Activated naive CD4-positive, alpha-beta T cell treated with anti-CD3 and anti-CD28 coated beads, Interleukin-2, amount 50 U/mL, for 24 hours (primary cell): ENCODE measurements around the gene CDK5RAP2.

Source experiments
- H3K27ac Mint-ChIP-seq: one replicate; pipeline ENCODE4 v1.8.0; 2021; ENCODE audit warnings: mild to moderate bottlenecking, mixed read lengths
- H3K27me3 Mint-ChIP-seq: one replicate; pipeline ENCODE4 v1.8.0; 2021; ENCODE audit warnings: mixed read lengths
- H3K36me3 Mint-ChIP-seq: one replicate; pipeline ENCODE4 v1.8.0; 2021; ENCODE audit warnings: mixed read lengths
- H3K4me1 Mint-ChIP-seq: one replicate; pipeline ENCODE4 v1.8.0; 2021; ENCODE audit warnings: mixed read lengths
- H3K4me3 Mint-ChIP-seq: one replicate; pipeline ENCODE4 v1.8.0; 2021; ENCODE audit warnings: mild to moderate bottlenecking, mixed read lengths
- H3K9me3 Mint-ChIP-seq: one replicate; pipeline ENCODE4 v1.8.0; 2021; ENCODE audit warnings: mixed read lengths

Gene CDK5RAP2

GRCh38 chr9:120434532-120434931 is 145.4 kb downstream of the CDK5RAP2 start:
- peaks cover 8% of the 10 kb centered on the region for H3K4me1 Mint-ChIP-seq
- H3K27ac Mint-ChIP-seq = no peak overlapping the region
- no peaks in the 10 kb centered on the region for H3K9me3 Mint-ChIP-seq
- H3K36me3 Mint-ChIP-seq = peaks cover 45% of the 10 kb centered on the region
- H3K27me3 Mint-ChIP-seq = no peaks in the 10 kb centered on the region
- H3K4me3 Mint-ChIP-seq = no peak overlapping the region

GRCh38 chr9:120433701-120434100 is 146.3 kb downstream of the CDK5RAP2 start:
- no peak overlapping the region for H3K27ac Mint-ChIP-seq

GRCh38 chr9:120432600-120432999 is 147.4 kb downstream of the CDK5RAP2 start:
- Mint-ChIP-seq H3K36me3 (peaks cover 39% of the 10 kb centered on the region), H3K4me3 (no peak overlapping the region)

More at GRCh38 chr9:120433701-120434100, 146.3 kb downstream of the CDK5RAP2 start:
- Mint-ChIP-seq H3K4me3 (no peak overlapping the region), H3K36me3 (peaks cover 38% of the 10 kb centered on the region), H3K27me3 (no peaks in the 10 kb centered on the region), H3K9me3 (no peaks in the 10 kb centered on the region), H3K4me1 (peaks cover 8% of the 10 kb centered on the region)

GRCh38 chr9:120431268-120431667 is 148.7 kb downstream of the CDK5RAP2 start:
- Mint-ChIP-seq H3K4me1 (peaks cover 4% of the 10 kb centered on the region), H3K36me3 (peaks cover 40% of the 10 kb centered on the region), H3K9me3 (no peaks in the 10 kb centered on the region), H3K27ac (no peak overlapping the region), H3K27me3 (no peaks in the 10 kb centered on the region), H3K4me3 (no peak overlapping the region)

More at GRCh38 chr9:120432600-120432999, 147.4 kb downstream of the CDK5RAP2 start:
- H3K4me1 Mint-ChIP-seq = peaks cover 4% of the 10 kb centered on the region
- H3K27me3 Mint-ChIP-seq = no peaks in the 10 kb centered on the region
- no peaks in the 10 kb centered on the region for H3K9me3 Mint-ChIP-seq
- no peak overlapping the region for H3K27ac Mint-ChIP-seq

- Mint-ChIP-seq H3K4me1 (peaks cover 14% of the 10 kb centered on the region), H3K36me3 (peaks cover 33% of the 10 kb centered on the region), H3K27ac (no peak overlapping the region)
These were observed 155.7 kb downstream of the CDK5RAP2 start for GRCh38 chr9:120424248-120424647.

GRCh38 chr9:120423812-120424211 is 156.2 kb downstream of the CDK5RAP2 start:
- Mint-ChIP-seq H3K27ac (no peak overlapping the region), H3K27me3 (no peaks in the 10 kb centered on the region), H3K4me1 (peaks cover 14% of the 10 kb centered on the region), H3K4me3 (no peak overlapping the region), H3K9me3 (no peaks in the 10 kb centered on the region), H3K36me3 (peaks cover 33% of the 10 kb centered on the region)

More at GRCh38 chr9:120424248-120424647, 155.7 kb downstream of the CDK5RAP2 start:
- no peaks in the 10 kb centered on the region for H3K27me3 Mint-ChIP-seq
- no peaks in the 10 kb centered on the region for H3K9me3 Mint-ChIP-seq
- H3K4me3 Mint-ChIP-seq = no peak overlapping the region

GRCh38 chr9:120421977-120422376 is 158.0 kb downstream of the CDK5RAP2 start:
- H3K4me1 Mint-ChIP-seq = peaks cover 14% of the 10 kb centered on the region
- no peak overlapping the region for H3K27ac Mint-ChIP-seq
- no peaks in the 10 kb centered on the region for H3K9me3 Mint-ChIP-seq
- H3K36me3 Mint-ChIP-seq = peaks cover 36% of the 10 kb centered on the region
- H3K4me3 Mint-ChIP-seq = no peak overlapping the region
- H3K27me3 Mint-ChIP-seq = no peaks in the 10 kb centered on the region

GRCh38 chr9:120418315-120418714 is 161.7 kb downstream of the CDK5RAP2 start:
- peaks cover 3% of the 10 kb centered on the region for H3K4me1 Mint-ChIP-seq
- no peaks in the 10 kb centered on the region for H3K27me3 Mint-ChIP-seq
- H3K9me3 Mint-ChIP-seq = no peaks in the 10 kb centered on the region
- no peak overlapping the region for H3K27ac Mint-ChIP-seq
- no peak overlapping the region for H3K4me3 Mint-ChIP-seq
- peaks cover 32% of the 10 kb centered on the region for H3K36me3 Mint-ChIP-seq

GRCh38 chr9:120416781-120417427 is 163.1 kb downstream of the CDK5RAP2 start:
- Mint-ChIP-seq H3K36me3 (peaks cover 27% of the 10 kb centered on the region), H3K4me1 (peaks cover 3% of the 10 kb centered on the region)

GRCh38 chr9:120413121-120414048 is 166.6 kb downstream of the CDK5RAP2 start:
- Mint-ChIP-seq H3K36me3 (peaks cover 40% of the 10 kb centered on the region), H3K27me3 (no peaks in the 10 kb centered on the region), H3K27ac (no peak overlapping the region), H3K4me3 (no peak overlapping the region), H3K9me3 (no peaks in the 10 kb centered on the region), H3K4me1 (peaks cover 3% of the 10 kb centered on the region)

More at GRCh38 chr9:120416781-120417427, 163.1 kb downstream of the CDK5RAP2 start:
- no peak overlapping the region for H3K27ac Mint-ChIP-seq
- no peaks in the 10 kb centered on the region for H3K9me3 Mint-ChIP-seq
- no peak overlapping the region for H3K4me3 Mint-ChIP-seq
- H3K27me3 Mint-ChIP-seq = no peaks in the 10 kb centered on the region

GRCh38 chr9:120412425-120412951 is 167.5 kb downstream of the CDK5RAP2 start:
- H3K4me1 Mint-ChIP-seq = peaks cover 3% of the 10 kb centered on the region
- no peak overlapping the region for H3K27ac Mint-ChIP-seq
- H3K9me3 Mint-ChIP-seq = no peaks in the 10 kb centered on the region
- H3K27me3 Mint-ChIP-seq = no peaks in the 10 kb centered on the region
- H3K4me3 Mint-ChIP-seq = no peak overlapping the region
- peaks cover 37% of the 10 kb centered on the region for H3K36me3 Mint-ChIP-seq

- Mint-ChIP-seq H3K27me3 (no peaks in the 10 kb centered on the region), H3K27ac (no peak overlapping the region), H3K36me3 (peaks cover 38% of the 10 kb centered on the region), H3K4me3 (no peak overlapping the region), H3K4me1 (peaks cover 3% of the 10 kb centered on the region), H3K9me3 (no peaks in the 10 kb centered on the region)
These were observed 168.0 kb downstream of the CDK5RAP2 start for GRCh38 chr9:120411862-120412424.

- peaks cover 36% of the 10 kb centered on the region for H3K36me3 Mint-ChIP-seq
- H3K4me1 Mint-ChIP-seq = peaks cover 3% of the 10 kb centered on the region
- no peaks in the 10 kb centered on the region for H3K9me3 Mint-ChIP-seq
- no peaks in the 10 kb centered on the region for H3K27me3 Mint-ChIP-seq
- H3K27ac Mint-ChIP-seq = no peak overlapping the region
- H3K4me3 Mint-ChIP-seq = no peak overlapping the region
These were observed 169.0 kb downstream of the CDK5RAP2 start for GRCh38 chr9:120410925-120411501.

GRCh38 chr9:120408680-120409258 is 171.2 kb downstream of the CDK5RAP2 start:
- H3K9me3 Mint-ChIP-seq = no peaks in the 10 kb centered on the region
- no peak overlapping the region for H3K4me3 Mint-ChIP-seq
- H3K27ac Mint-ChIP-seq = no peak overlapping the region
- no peaks in the 10 kb centered on the region for H3K27me3 Mint-ChIP-seq
- H3K4me1 Mint-ChIP-seq = no peaks in the 10 kb centered on the region
- H3K36me3 Mint-ChIP-seq = peaks cover 32% of the 10 kb centered on the region

GRCh38 chr9:120405860-120406259 is 174.1 kb downstream of the CDK5RAP2 start:
- H3K4me3 Mint-ChIP-seq = no peak overlapping the region
- no peaks in the 10 kb centered on the region for H3K9me3 Mint-ChIP-seq
- H3K4me1 Mint-ChIP-seq = no peaks in the 10 kb centered on the region
- H3K27me3 Mint-ChIP-seq = no peaks in the 10 kb centered on the region
- no peak overlapping the region for H3K27ac Mint-ChIP-seq
- peaks cover 29% of the 10 kb centered on the region for H3K36me3 Mint-ChIP-seq
